Activated naive CD8-positive, alpha-beta T cell treated with anti-CD3 and anti-CD28 coated beads, Interleukin-2, amount 10 ng/mL, durations not matched to agents 7 days and 5 days (primary cell): ENCODE results near the gene PTPN11. TPM values are rescaled to one million over a fixed set of nuclear protein-coding genes. Genes with fewer than 3 reads are reported as not detected.

ENCODE experiments used
- ATAC-seq: fragments of 150-1000 bp; cut with Tn5 transposase; one replicate; pipeline ENCODE4 v1.10.0; 2021; ENCODE audit warnings: low read depth, moderate library complexity
- POLR2A ChIA-PET: fragments of 350-600 bp; sonication (Branson Sonifier 250); formaldehyde crosslinking; loops from one replicate; lab custom pipeline; 2021; ENCODE audit warnings: antibody characterized with exemption; lab: Charles Lee
- DNase-seq: peaks from one replicate; pipeline ENCODE4 v3.0.0; 2021
- H3K27ac Mint-ChIP-seq: one replicate; pipeline ENCODE4 v1.8.0; 2022; ENCODE audit warnings: mild to moderate bottlenecking, mixed read lengths
- H3K27me3 Mint-ChIP-seq: one replicate; pipeline ENCODE4 v1.8.0; 2022; ENCODE audit warnings: mild to moderate bottlenecking, moderate library complexity, mixed read lengths
- H3K36me3 Mint-ChIP-seq: one replicate; pipeline ENCODE4 v1.8.0; 2021; ENCODE audit warnings: mild to moderate bottlenecking, mixed read lengths
- H3K4me1 Mint-ChIP-seq: one replicate; pipeline ENCODE4 v1.8.0; 2021; ENCODE audit warnings: mixed read lengths
- H3K4me3 Mint-ChIP-seq: one replicate; pipeline ENCODE4 v1.8.0; 2022; ENCODE audit warnings: mild to moderate bottlenecking, moderate library complexity, mixed read lengths
- H3K9me3 Mint-ChIP-seq: one replicate; pipeline ENCODE4 v1.8.0; 2021; ENCODE audit warnings: mixed read lengths
- total RNA-seq, 2 experiments: library from RNA; stranded (reverse); gene quantifications; one replicate each; pipeline ENCODE4 v1.2.3, GENCODE V29; 2021

Gene PTPN11
- total RNA-seq, 2 experiments from 2014 or later: 82.3 to 82.7 TPM

DNA sequence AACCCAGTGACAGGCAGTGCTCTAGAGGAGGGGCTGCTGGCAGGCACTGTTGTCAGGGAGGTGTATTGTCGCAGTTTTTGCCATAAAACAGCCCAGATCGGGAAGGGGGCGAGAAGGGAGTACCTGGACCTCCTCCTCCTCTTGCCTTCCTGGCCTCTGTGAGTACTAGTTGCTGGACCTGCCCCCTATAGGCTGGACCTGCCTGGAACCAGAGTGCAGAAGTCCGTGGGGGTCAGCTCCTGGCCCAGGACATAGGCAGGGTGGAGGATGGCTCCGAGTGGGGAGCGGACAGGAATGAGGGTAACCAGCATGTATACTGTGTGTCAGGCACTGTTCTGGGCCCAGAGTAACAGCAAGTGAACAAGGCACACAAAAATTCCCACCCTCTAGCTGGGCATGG is 116.3 kb downstream of the PTPN11 start:
- H3K9me3 Mint-ChIP-seq: no peaks in the 10 kb centered on the region
- no peak overlapping the region for H3K27ac Mint-ChIP-seq
- peaks cover 5% of the 10 kb centered on the region for H3K4me1 Mint-ChIP-seq
- no peak overlapping the region for H3K4me3 Mint-ChIP-seq
- DNase-seq (no peak), ATAC-seq (no peak)
- POLR2A ChIA-PET: no interaction called here
- no peaks in the 10 kb centered on the region for H3K36me3 Mint-ChIP-seq
- H3K27me3 Mint-ChIP-seq: peaks cover 7% of the 10 kb centered on the region

DNA sequence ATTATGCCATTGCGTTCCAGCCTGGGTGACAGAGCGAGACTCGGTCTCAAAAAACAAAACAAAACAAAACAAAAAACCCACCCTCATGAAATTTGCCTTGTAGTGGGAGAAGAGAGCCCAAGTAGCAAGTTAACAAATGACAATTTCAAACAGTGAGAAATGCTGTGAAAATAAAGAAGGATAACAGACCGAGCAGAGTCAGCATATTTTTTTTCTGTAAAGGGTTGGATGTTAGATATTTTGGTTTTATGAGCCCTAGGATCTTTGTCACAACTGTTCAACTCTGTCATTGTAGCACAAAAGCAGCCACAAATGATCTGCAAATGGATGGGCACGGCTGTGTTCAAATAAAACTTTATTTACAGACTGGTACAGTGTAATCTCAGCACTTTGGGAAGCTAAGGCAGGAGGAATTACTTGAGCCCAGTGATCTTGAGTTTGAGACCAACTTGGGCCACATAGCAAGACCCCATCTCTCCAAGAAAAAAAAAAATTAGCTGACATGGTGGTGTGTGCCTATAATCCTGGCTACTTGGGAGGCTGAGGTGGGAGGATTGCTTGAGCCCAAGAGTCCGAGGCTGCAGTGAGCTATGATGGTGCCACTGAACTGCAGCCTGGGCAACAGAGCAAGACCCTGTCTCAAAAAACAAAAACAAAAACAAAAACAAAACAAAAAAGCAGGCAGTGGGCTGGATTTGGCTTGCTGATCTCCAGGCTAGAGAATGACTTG is 117.1 kb downstream of the PTPN11 start:
- H3K36me3 Mint-ChIP-seq: no peaks in the 10 kb centered on the region
- H3K27me3 Mint-ChIP-seq: peaks cover 7% of the 10 kb centered on the region
- no peak overlapping the region for H3K27ac Mint-ChIP-seq
- POLR2A ChIA-PET: no interaction called here
- no peaks in the 10 kb centered on the region for H3K9me3 Mint-ChIP-seq
- peaks cover 5% of the 10 kb centered on the region for H3K4me1 Mint-ChIP-seq
- H3K4me3 Mint-ChIP-seq: no peak overlapping the region
- DNase-seq (no peak), ATAC-seq (no peak)

- no peaks in the 10 kb centered on the region for H3K9me3 Mint-ChIP-seq
- H3K4me3 Mint-ChIP-seq: no peak overlapping the region
- no peaks in the 10 kb centered on the region for H3K36me3 Mint-ChIP-seq
- no peak overlapping the region for H3K27ac Mint-ChIP-seq
- DNase-seq: no peak
- H3K27me3 Mint-ChIP-seq: peaks cover 7% of the 10 kb centered on the region
- POLR2A ChIA-PET: no interaction called here
- ATAC-seq: no peak
- H3K4me1 Mint-ChIP-seq: peaks cover 5% of the 10 kb centered on the region
Measured at GRCh38 chr12:112536367-112536730, 117.6 kb downstream of the PTPN11 start.

- DNase-seq (no peak), ATAC-seq (no peak)
- Mint-ChIP-seq H3K9me3 (no peaks in the 10 kb centered on the region), H3K36me3 (no peaks in the 10 kb centered on the region), H3K27ac (no peak overlapping the region), H3K27me3 (peaks cover 2% of the 10 kb centered on the region), H3K4me1 (peaks cover 5% of the 10 kb centered on the region), H3K4me3 (no peak overlapping the region)
- POLR2A ChIA-PET: no interaction called here
Measured at GRCh38 chr12:112537710-112538396, 119.1 kb downstream of the PTPN11 start.

GRCh38 chr12:112538740-112539139 is 120.0 kb downstream of the PTPN11 start:
- Mint-ChIP-seq H3K36me3 (no peaks in the 10 kb centered on the region), H3K9me3 (no peaks in the 10 kb centered on the region), H3K4me3 (no peak overlapping the region), H3K27ac (no peak overlapping the region), H3K27me3 (peaks cover 4% of the 10 kb centered on the region), H3K4me1 (peaks cover 5% of the 10 kb centered on the region)
- POLR2A ChIA-PET: no interaction called here
- ATAC-seq (no peak), DNase-seq (no peak)

DNA sequence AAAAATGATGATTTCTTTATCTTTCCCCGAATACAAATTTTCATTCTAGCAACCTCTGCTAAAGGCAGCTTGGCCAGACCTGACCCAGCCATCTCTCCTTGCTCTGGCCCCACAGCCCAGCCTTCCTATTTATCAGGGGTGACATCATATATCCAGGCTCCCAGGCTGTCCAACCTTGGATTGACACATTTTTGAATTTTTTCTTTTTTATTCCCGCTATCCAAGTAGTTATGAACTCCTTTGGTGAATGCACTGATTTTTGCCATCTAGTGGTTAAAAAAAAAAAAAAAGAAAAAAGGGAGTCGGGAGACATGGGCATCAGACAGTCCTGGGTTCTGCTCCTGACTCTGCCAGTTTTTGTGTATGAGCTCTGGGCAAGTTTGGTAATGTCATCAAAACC is 120.5 kb downstream of the PTPN11 start:
- POLR2A ChIA-PET: no interaction called here
- H3K27ac Mint-ChIP-seq: no peak overlapping the region
- DNase-seq: no peak
- peaks cover 5% of the 10 kb centered on the region for H3K27me3 Mint-ChIP-seq
- H3K4me3 Mint-ChIP-seq: no peak overlapping the region
- peaks cover 5% of the 10 kb centered on the region for H3K4me1 Mint-ChIP-seq
- no peak for ATAC-seq
- H3K36me3 Mint-ChIP-seq: no peaks in the 10 kb centered on the region
- no peaks in the 10 kb centered on the region for H3K9me3 Mint-ChIP-seq

- no peak for DNase-seq
- Mint-ChIP-seq H3K36me3 (no peaks in the 10 kb centered on the region), H3K27me3 (peaks cover 5% of the 10 kb centered on the region), H3K27ac (no peak overlapping the region), H3K9me3 (no peaks in the 10 kb centered on the region), H3K4me1 (peaks cover 5% of the 10 kb centered on the region), H3K4me3 (no peak overlapping the region)
- POLR2A ChIA-PET: no interaction called here
- no peak for ATAC-seq
Measured at GRCh38 chr12:112540021-112540420, 121.3 kb downstream of the PTPN11 start.

- POLR2A ChIA-PET: no interaction called here
- H3K27me3 Mint-ChIP-seq: peaks cover 5% of the 10 kb centered on the region
- DNase-seq: no peak
- no peak overlapping the region for H3K4me3 Mint-ChIP-seq
- no peaks in the 10 kb centered on the region for H3K4me1 Mint-ChIP-seq
- no peak overlapping the region for H3K27ac Mint-ChIP-seq
- no peak for ATAC-seq
- no peaks in the 10 kb centered on the region for H3K36me3 Mint-ChIP-seq
- no peaks in the 10 kb centered on the region for H3K9me3 Mint-ChIP-seq
Measured at GRCh38 chr12:112543751-112544150, 125.0 kb downstream of the PTPN11 start.

- DNase-seq (no peak), ATAC-seq (no peak)
- H3K27me3 Mint-ChIP-seq: peaks cover 8% of the 10 kb centered on the region
- H3K4me3 Mint-ChIP-seq: no peak overlapping the region
- POLR2A ChIA-PET: no interaction called here
- H3K9me3 Mint-ChIP-seq: no peaks in the 10 kb centered on the region
- no peaks in the 10 kb centered on the region for H3K36me3 Mint-ChIP-seq
- no peaks in the 10 kb centered on the region for H3K4me1 Mint-ChIP-seq
- no peak overlapping the region for H3K27ac Mint-ChIP-seq
Measured at GRCh38 chr12:112546339-112546738, 127.6 kb downstream of the PTPN11 start.

DNA sequence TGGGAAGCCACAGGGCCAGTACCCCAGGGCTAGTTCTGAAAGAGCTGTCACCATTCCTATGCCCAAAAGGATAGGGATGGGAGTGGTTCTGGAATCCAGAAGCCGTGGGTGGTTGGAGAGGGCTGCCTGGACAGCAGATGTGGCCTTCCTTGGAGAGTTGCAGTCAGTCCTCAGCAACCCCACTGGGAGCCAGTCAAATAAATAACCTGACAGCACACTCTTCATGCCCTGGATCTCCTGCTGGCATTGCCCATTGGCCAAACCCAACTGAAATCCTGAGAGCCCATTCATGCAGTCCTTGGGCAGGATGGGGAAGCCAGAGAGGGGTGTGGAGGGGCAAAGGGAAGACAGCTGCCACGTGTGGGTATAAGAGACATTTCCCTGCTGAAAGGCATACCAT is 128.2 kb downstream of the PTPN11 start:
- no peak overlapping the region for H3K4me3 Mint-ChIP-seq
- ATAC-seq (no peak), DNase-seq (no peak)
- no peak overlapping the region for H3K27ac Mint-ChIP-seq
- H3K36me3 Mint-ChIP-seq: no peaks in the 10 kb centered on the region
- no peaks in the 10 kb centered on the region for H3K9me3 Mint-ChIP-seq
- no peaks in the 10 kb centered on the region for H3K4me1 Mint-ChIP-seq
- peaks cover 8% of the 10 kb centered on the region for H3K27me3 Mint-ChIP-seq
- POLR2A ChIA-PET: no interaction called here

DNA sequence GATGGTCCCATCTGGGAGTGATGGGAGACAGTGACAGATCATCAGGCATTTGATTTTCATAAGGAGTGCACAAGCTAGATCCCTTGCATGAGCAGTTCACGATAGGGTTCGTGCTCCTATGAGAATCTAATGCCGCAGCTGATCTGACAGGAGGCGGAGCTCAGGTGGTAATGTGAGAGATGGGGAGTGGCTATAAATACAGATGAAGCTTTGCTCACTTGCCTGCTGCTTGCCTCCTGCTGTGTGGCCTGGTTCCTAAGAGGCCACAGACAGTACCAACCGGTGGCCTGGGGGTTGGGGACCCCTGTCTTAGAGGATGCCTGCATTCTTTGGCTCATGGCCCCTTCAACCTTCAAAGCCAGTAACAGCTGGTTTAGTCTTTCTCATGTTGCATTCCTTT is 130.3 kb downstream of the PTPN11 start:
- Mint-ChIP-seq H3K27ac (no peak overlapping the region), H3K4me1 (no peaks in the 10 kb centered on the region), H3K4me3 (no peak overlapping the region), H3K27me3 (peaks cover 5% of the 10 kb centered on the region), H3K36me3 (no peaks in the 10 kb centered on the region), H3K9me3 (no peaks in the 10 kb centered on the region)
- DNase-seq (no peak), ATAC-seq (no peak)
- POLR2A ChIA-PET: no interaction called here

DNA sequence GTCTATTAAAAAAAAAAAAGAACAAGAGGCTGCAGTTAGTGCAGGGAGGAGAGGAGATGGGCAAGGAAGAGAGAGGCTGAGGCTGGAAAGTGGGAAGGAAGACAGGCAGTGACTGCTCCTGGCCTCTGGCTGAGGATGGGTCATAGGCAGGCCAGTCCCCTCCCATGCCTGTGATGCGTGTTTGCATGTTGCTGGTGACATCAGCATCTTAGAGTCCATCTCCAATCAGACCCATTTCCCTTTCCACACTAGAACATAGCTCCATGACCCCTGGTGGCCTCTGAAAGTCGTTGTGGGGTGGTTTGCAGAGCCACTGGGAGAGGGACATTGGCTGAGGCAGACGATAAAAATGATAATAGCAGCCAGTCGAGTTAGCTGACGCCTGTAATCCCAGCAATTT is 132.9 kb downstream of the PTPN11 start:
- ATAC-seq: no peak
- H3K27me3 Mint-ChIP-seq: peaks cover 2% of the 10 kb centered on the region
- no peak overlapping the region for H3K4me3 Mint-ChIP-seq
- no peaks in the 10 kb centered on the region for H3K36me3 Mint-ChIP-seq
- H3K4me1 Mint-ChIP-seq: no peaks in the 10 kb centered on the region
- POLR2A ChIA-PET: no interaction called here
- no peak for DNase-seq
- no peaks in the 10 kb centered on the region for H3K9me3 Mint-ChIP-seq
- H3K27ac Mint-ChIP-seq: no peak overlapping the region

DNA sequence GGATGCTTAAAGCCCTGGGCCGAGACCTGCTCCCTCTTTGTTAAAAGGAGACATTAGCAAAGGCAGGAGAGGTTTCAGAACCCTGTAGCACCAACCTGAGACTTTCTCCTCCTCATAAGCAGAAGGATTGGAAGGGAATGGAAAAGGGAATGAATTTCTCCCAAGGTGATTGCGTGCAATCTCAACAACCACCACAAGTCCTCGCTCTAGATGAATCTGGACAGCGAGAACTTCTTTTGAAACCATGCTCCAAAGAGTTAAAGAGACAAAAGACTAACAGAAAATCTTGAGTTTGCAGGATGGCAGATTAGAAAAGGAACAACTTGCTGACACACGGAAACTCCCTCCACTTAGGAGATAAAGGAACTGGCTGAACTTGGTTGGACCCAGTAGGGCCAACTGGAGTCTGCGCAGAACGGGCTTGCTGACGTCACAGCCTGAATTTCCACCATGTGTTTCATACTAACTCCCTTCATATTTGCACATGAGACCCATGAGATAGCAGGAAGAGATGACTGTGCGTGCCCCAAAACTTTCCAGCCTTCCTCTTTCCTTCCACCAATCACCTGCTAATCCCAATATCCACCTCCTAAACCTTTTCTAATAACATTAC is 137.0 kb downstream of the PTPN11 start:
- H3K9me3 Mint-ChIP-seq: no peaks in the 10 kb centered on the region
- no peak overlapping the region for H3K4me3 Mint-ChIP-seq
- H3K27ac Mint-ChIP-seq: no peak overlapping the region
- DNase-seq (no peak), ATAC-seq (no peak)
- H3K27me3 Mint-ChIP-seq: peaks cover 3% of the 10 kb centered on the region
- no peaks in the 10 kb centered on the region for H3K4me1 Mint-ChIP-seq
- POLR2A ChIA-PET: no interaction called here
- no peaks in the 10 kb centered on the region for H3K36me3 Mint-ChIP-seq
